Midbrain (tissue), 1 donor: Measurements from ENCODE around the gene TPP2.

Experiments
- DNase-seq: peaks from one replicate; lab custom pipeline; 2025; lab: John Stamatoyannopoulos, UW

The TPP2 gene

GRCh38 chr13:102596147-102597028 lies at the start of gene TPP2:
TSS of gene TPP2 (plus strand) at chr13:102596986. CDS start at chr13:102597039, 53 bp downstream.
- peak; percentile 98 for DNase-seq

- DNase-seq, result no peak
Observed at GRCh38 chr13:102548811-102549210, 48.0 kb upstream of the TPP2 start.

- DNase-seq, result no peak
Observed at GRCh38 chr13:102550507-102550906, 46.3 kb upstream of the TPP2 start.

- peak; percentile 53 for DNase-seq
Observed at GRCh38 chr13:102555914-102556553, 40.8 kb upstream of the TPP2 start.

- DNase-seq, result no peak
Observed at GRCh38 chr13:102556806-102557205, 40.0 kb upstream of the TPP2 start.

GRCh38 chr13:102558029-102558428 lies 38.8 kb upstream of the TPP2 start:
- no peak for DNase-seq

- no peak for DNase-seq
Observed at GRCh38 chr13:102561933-102562332, 34.9 kb upstream of the TPP2 start.

GRCh38 chr13:102563267-102563666 lies 33.5 kb upstream of the TPP2 start:
- no peak for DNase-seq

GRCh38 chr13:102564564-102564963 lies 32.2 kb upstream of the TPP2 start:
- DNase-seq, result no peak

GRCh38 chr13:102566513-102566912 lies 30.3 kb upstream of the TPP2 start:
- no peak for DNase-seq

GRCh38 chr13:102567857-102568256 lies 28.9 kb upstream of the TPP2 start:
- no peak for DNase-seq

- no peak for DNase-seq
Observed at GRCh38 chr13:102569488-102569887, 27.3 kb upstream of the TPP2 start.

GRCh38 chr13:102571075-102571474 lies 25.7 kb upstream of the TPP2 start:
- no peak for DNase-seq

GRCh38 chr13:102572323-102572722 lies 24.5 kb upstream of the TPP2 start:
- DNase-seq, result no peak

GRCh38 chr13:102580552-102581169 lies 16.1 kb upstream of the TPP2 start:
- DNase-seq, result peak; percentile 83

- DNase-seq, result no peak
Observed at GRCh38 chr13:102582256-102582655, 14.5 kb upstream of the TPP2 start.

GRCh38 chr13:102584434-102584833 lies 12.4 kb upstream of the TPP2 start:
- DNase-seq, result no peak

- DNase-seq, result no peak
Observed at GRCh38 chr13:102586615-102587014, 10.2 kb upstream of the TPP2 start.

- DNase-seq, result no peak
Observed at GRCh38 chr13:102587916-102588315, 8.9 kb upstream of the TPP2 start.

GRCh38 chr13:102589301-102589822 lies 7.4 kb upstream of the TPP2 start:
- DNase-seq, result no peak

GRCh38 chr13:102591988-102592781 lies 4.6 kb upstream of the TPP2 start:
- DNase-seq, result peak; percentile 80

GRCh38 chr13:102593466-102593865 lies 3.3 kb upstream of the TPP2 start:
- DNase-seq, result no peak
